GM18520 (cell line): ENCODE data around the gene PRRX2.
"Not testable (repeated sequence)": the region's sequence is repeated elsewhere in the genome, so short reads cannot be mapped to it uniquely, and the experiment has no call there.

Source experiments
- ATAC-seq: cut with Tn5 transposase; IDR thresholded peaks from one replicate; pipeline ENCODE4 v1.9.1; 2021; ENCODE audit not compliant: unreplicated experiment

The PRRX2 gene

DNA sequence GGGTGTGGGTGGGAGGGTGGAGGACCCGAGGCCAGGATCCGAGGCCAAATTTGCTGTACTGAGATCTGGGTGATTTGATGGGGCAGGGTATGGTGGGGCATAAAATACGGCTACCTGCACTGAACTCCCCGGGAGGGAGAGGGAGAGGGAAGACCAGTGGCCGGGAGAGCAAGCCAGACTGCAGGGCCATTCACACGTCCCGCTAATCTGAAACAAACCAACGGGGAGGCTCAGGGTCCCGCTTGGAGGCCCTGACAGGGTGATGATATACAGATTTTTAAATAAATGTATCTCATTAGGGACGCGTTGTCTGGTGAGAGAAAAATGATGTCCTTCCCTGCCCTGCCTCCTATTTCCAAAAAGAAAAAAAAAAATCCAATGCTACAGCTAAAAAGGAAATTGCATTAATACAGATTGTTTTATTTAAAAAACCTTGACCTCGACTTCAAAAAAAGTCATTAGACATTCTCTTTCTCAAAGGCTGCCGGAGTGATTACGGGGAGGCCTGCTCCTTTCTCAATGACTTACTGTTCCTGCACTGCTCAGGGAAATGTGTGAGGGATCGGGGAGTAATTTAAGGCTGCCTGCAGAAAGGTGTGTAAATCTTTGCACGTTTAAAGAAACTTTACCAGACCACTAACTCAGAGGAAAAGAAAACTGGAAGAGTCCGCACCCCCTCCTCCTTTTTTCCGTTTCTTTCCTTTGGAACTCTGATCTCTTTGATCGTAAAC is 11.5 kb upstream of the PRRX2 start:
- ATAC-seq, result no peak

DNA sequence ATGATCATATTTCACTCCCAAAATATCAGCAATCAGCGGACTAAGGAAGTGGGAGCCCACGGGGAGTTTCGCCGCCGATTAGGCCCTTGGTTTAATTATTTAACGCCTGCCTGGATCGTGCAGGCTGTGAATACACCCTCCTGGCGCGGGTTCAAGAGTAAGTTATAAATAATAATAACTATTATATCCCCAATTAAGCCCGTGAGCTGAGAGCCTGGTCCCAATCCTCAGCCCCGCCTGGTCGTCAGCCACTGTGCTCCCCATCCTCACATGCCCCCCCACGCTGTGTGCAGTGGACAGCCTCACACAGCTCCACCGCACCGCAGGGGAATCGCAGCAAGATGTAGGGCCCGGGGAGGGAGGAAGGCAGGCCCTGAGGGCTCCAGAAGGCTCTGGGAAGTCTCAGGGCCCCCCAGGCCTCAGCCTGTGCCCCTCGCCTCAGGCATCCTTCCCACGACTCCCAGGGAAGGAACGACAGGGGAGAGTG is 10.8 kb upstream of the PRRX2 start:
- no peak for ATAC-seq

DNA sequence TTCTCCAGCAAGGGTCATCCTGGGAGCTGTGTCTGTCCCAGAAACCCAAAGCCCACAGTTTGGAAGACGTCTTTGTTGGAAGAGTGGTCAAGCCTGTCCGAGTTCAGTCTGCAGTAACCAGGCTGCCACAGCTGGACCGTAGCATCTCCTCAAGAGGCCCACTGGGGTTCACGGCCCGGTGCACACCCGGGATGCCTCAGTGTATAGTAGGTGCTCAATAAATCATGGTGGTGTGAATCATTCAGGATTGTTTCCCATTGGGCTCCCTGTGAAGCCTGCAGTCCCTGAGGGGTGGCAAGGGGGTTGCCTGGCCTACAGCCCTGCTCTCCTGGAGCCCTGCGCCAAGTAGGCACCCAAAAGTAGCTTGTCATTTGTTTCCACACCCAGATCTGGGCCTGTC is 10.3 kb upstream of the PRRX2 start:
- no peak for ATAC-seq

DNA sequence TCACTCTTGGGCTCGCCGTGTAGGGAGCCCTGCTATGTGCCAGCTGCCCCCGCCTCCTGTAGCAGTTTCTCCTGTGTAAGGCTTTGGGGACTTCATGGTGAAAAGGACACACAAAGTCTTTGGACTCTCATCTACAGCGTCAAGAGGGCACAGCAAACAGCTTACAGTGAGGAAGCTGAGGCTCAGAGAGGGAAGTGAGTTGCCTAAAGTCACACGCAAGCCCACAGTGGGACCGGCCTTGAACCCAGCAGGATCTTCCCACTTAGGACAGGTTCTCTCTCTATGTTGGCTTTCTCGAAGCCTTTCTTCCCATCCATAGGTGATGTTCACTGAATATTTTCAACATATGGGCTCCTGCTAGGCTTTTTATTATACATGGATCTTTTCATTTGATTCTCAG is 9.8 kb upstream of the PRRX2 start:
- no peak for ATAC-seq

DNA sequence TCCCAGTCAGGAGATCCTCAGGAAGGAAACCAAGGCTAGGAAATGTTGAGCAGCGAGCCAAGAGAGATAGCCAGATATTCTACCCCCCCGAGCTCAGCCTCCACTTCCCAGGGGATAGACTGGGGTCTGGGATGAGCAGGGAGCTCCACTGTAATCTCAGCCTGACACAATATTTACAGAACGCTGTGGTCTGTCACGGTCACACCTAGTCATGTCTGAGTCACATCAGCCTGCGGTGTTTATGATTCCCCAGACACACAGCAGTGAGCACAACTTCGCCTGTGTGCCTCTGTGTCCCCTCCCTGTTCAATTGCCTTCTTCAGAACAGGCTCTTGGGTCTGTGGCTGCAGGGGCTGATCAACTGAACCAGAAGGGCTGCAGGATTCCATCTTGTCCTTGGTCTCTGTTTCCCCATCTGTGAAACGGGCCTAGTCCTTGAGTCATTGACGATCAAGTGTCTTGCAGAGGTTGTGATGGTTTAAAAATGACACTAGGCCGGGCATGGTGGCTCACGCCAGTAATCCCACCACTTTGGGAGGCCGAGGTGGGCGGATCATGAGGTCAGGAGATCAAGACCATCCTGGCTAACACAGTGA is 8.6 kb upstream of the PRRX2 start:
- ATAC-seq, result no peak

DNA sequence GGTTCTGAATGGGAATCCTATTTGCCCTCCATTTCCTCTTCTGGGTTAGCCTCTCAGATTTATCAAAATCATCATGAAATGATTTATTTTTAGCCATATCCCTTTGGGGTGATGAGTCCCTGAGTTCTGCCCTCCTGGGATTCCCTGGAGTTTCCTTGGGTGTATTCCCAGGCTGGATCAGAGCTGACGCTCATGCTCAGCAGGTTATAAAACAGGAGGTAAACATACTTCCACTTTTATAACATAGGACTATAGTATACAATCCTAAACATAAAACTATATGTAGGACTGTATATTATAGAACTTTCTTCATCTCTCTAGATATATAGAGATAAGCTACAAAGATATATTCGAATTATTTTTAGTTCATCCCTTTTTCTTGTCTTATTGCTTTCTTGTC is 4.4 kb upstream of the PRRX2 start:
- no peak for ATAC-seq

DNA sequence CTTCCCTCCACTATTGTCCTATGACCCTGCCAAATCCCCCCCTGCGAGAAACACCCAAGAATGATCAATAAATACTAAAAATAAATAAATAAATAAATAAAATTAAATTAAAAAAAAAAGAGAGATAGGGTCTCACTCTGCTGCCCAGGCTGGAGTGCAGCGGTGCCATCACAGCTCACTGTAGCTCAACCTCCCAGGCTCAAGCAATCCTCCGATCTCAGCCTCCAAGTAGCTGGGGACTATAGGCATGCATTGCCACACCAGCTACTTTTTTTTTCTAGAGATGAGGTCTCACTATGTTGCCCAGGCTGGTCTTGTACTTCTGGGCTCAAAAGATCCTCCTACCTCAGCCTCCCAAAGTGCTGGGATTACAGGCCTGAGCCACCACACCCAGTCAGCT is 3.2 kb upstream of the PRRX2 start:
- ATAC-seq, result not testable (repeated sequence)

DNA sequence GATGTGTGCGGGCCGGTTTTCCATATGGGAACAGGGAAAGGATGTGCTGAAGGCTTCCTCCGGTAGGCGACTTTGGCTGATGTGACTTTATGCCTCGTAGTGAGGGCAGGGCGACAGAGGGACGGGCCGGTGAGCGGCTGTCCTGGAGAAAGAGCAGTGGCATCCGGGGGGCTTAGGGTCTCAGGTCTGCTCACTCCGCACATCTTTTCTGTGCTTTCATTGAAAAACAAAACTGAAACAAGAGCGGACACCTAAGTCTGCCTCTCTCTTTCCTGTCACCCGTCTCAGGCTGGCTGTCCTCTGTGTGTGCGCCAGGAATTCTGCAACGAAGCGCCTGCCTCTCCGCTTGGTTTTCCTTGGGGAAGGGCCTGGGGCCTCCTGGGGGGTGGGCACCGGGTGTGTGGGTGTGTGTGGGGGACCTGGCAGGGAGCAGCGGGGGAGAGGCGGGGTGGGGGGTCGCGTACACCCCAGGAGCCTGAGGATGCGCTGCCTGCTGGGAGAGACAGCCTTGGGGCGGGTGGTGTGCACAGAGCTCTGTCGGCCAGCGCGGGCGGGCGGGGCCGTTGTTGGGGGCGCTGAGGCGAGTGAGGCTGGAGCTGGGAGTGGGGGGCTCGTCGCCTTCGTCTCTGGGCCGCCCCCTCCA is 580 bp upstream of the PRRX2 start:
- ATAC-seq, result no peak

DNA sequence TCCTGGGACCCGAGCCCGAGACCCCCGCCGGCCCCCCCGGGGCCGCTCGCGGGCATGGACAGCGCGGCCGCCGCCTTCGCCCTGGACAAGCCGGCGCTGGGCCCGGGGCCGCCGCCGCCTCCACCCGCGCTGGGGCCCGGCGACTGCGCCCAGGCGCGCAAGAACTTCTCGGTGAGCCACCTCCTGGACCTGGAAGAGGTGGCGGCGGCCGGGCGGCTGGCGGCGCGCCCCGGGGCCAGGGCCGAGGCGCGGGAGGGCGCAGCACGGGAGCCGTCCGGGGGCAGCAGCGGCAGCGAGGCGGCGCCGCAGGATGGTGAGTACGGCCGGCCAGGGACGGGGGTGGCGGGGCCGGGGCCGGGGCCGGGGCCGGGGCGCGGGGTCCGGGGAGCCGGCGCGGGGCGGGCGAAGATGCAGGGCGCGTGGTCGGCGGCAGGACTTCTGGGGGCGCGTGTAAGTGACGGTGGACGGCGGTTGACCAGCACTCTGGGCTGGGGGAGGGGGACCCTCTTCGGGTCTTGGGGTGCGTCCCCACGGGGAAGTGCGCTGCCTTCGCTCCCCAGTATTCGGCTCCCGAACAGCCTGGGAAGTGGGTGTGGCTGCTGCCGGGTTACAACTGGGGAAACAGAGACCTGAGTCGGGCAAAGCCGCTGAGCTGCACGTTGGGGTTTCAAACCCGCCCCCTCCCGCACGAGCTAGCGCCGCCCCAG is 520 bp downstream of the PRRX2 start:
- no peak for ATAC-seq

DNA sequence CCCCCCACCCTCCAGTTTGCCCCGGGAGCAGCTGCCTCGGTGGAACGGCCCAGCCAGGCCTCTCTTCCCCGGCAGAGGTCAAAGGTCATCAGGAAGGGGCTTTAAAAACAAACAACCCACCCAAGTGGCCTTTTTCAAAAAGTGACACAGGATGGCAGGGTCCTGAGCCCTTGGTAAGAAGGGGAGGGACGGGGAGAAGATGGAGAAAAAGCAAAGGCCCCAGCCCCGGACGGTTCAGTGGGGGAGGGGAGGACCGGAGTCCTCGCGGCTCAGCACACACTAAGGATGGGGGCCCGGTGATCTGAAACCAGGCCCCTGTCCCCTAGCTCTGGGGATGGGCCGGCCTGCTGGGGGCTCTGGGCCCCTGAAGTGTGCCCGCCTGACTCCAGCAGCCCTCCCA is 1.1 kb downstream of the PRRX2 start:
- no peak for ATAC-seq

DNA sequence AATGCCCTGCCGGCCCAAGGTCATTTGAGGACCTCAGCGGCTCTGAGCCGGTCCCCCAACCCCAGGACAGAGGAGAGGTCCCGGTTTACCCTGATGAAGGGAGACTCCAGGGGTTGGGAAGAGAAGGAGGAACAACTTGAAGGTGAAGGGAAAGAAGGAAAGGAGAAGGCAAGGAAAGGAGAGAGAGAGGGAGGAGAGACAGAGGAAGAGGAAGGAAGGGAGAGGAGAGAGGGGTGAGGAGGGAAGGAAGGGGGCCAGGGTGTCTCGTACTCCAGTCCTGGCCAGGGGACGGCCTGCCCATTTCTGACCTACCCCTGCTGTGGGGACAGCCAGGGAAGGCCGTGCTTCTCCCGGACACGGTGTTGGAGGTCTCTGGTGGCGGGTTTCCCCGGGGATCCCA is 1.9 kb downstream of the PRRX2 start:
- no peak for ATAC-seq

DNA sequence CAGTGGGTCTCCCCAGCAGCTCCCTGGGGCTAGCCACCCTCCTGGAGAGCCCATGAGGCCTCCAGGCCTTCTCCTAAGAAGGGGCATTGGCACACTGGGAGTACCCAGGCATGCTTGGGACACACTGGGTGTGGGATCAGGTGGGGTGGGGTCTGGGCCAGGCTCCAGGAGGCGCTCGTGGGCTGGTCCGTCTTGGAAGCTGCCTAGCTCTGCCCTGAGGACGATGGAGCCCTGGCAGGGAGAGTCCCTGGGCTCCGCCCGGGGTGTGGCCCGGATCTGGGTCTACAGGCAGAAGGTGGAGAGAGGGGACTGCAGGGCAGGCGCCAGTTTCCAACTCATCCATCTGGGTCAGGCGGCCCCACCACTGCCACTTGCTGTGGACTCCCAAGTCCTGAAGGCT is 2.4 kb downstream of the PRRX2 start:
- ATAC-seq, result no peak

DNA sequence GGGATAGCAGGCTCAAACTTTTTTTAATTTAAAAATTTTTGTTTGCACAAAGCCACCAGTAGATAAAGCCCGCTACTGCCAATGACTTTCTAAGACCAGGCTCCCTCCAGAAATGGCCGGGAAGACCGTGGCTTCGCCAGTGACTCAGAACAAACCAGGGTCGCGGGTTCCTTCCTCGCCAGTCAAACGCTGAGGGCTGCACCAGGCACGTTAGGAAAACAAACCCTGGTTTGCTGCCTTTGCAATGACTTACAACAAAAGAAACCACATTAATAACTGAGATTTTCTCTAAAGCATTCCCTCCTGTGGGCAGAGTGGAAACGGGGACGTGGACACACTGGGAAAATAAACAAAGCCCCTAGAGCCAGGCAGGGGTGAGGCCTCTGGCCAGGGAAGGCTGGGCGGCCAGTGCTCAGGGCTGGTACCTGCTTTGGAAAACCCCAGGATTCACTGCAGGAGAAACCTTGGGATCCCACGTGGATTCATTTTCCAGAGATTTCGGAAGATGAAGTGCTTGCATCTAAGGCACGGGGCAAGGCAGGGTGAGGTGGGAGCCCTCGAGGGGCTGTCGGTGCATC is 3.8 kb downstream of the PRRX2 start:
- no peak for ATAC-seq

DNA sequence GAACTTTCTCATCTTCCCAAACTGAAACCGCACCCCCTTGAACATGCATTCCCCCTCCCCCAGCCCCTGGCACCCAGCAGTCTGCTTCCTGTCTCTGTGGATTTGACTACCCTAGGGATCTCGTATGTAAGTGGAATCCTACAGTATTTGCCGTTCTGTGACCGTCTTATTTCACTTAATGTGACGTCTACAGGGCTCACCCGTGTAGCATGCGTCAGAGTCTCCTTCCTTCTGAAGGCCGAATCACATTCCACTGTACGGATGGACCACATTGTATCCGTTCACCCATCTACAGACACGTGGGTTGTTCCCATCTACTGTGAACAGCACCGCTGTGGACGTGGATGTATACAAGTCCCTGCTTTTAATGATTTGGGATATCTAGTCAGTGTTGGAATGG is 4.5 kb downstream of the PRRX2 start:
- ATAC-seq, result no peak

DNA sequence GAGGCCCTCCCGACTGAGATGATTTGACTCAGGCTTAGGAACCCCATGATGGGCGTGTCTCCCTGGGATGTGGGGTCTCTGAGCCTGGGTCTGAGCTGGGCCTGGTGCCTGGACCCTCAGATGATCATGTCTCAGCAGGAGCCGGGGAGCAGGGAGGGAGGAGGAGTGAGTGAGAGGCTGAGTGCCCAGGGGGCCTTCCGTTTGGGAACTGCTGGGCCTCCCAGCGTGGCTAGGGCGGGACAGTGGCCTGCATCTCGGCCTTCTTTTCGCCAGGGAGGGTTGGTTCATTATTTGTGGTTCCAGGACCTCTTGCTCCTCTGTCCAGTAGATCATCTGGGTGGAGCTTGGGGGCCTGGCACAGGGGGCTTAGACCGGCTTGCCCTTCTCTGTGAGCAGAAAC is 5.6 kb downstream of the PRRX2 start:
- ATAC-seq, result no peak

DNA sequence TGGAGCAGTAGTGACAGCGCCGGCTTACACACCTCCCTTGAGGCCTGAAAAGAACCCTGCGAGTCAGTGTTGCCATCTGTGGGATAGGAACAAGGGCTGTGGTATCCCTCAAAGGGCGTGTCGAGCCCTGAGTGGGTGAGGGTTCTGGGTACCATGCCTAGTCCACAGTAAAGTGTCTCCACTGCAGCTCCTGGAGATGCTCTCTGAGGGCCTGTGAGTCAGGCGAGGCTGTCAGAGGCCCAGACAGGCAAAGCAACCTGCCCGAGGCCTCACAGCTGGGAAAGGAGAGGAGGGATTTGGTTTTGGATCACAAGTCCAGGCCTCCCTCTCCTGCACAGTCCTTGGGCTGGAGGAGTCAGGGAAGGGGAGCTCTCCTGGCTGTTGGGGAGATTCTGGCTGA is 6.1 kb downstream of the PRRX2 start:
- no peak for ATAC-seq

DNA sequence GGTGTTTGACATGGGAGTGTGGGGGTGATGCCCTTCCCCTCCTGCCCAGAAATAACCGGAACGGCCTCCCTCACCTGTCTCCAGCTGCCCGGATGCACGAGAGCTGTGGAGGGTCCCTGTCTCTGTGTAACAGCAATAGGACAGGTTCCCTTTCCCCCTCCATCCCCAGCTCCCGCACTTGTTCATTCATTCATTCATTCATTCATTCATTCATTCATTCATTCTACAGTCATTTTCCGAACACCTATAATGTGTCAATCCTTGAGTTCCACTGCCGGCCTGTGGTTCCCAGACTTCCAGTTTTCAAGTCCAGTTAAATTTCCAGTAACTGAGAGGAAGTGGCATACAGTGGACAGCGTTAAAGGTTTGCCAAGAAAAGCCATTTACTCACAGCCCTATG is 7.3 kb downstream of the PRRX2 start:
- ATAC-seq, result no peak

DNA sequence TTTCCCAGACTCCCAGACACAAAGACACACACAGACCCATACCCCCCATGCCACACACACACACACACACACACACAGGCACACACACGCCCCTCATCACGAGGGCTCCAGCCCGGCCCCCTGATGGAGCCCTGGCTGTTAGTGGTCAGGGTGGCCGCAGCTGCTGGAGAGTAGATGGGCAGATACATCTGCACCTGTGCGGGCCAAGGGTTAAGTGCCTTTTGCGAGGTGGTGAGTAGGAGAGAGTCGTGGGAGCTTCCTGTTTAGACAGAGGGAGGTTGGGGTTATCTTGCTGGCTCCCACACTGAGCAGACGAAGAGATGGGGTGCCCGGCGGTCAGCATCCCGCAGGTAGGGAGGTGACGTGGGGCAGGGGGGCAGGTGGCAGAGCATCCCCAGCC is 8.2 kb downstream of the PRRX2 start:
- no peak for ATAC-seq

DNA sequence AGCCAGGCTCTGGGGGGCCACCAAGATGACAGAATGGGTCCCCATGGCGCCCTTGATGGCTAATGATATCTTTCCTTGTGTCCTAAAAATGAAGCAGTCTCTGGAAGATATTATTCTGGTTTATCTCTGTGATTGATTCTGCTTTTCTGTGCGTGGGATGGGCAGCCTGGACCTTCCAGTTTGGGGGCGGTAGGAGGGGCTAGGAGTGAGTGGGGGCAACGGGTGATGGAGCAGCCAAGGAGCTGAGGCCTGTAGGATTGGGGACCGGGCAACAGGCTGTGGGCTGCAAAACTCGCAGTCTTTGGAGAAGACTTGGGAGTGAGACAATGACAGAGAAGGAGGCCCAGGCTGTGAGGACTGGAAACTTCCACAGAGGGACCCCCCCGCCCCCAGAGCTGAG is 8.8 kb downstream of the PRRX2 start:
- ATAC-seq, result no peak

DNA sequence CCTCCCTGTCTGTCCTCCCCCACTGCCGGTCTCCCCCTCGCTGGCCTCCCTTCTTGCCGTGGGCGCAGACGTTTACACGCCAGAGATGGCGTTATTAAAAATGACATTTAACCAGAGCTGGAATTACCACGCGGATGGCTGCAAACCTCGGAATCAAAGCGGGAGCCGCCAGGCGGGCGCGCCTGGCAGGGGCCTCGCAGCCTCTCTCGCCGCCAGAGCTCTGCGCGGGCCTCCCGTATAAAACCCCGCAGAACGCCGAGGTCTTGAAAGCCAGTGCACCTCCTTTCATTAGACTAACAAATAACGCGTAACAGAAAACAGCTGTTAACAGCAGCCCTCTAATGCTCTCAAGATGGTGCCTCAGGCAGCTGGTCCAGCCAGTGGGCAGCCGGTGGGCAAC is 10.2 kb downstream of the PRRX2 start:
- no peak for ATAC-seq

DNA sequence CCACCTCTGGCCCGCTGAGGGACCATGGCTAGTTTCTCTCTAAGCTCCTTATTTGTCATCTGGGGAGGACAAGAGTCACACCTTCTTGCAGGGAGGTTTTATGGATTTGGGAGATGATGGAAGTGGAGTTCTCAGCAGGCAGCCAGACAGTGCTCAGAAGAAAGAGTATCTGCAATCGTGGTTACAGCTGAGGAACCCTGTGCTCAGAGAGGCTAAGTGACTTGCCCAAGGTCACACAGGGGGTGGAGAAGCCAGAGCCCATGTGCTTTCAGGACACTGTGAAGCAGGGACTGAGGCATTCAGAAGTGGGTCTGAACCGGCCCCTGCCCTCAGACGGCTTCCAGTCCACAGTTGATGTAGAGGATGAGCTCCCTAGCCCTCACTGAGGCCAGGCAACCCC is 10.8 kb downstream of the PRRX2 start:
- no peak for ATAC-seq

DNA sequence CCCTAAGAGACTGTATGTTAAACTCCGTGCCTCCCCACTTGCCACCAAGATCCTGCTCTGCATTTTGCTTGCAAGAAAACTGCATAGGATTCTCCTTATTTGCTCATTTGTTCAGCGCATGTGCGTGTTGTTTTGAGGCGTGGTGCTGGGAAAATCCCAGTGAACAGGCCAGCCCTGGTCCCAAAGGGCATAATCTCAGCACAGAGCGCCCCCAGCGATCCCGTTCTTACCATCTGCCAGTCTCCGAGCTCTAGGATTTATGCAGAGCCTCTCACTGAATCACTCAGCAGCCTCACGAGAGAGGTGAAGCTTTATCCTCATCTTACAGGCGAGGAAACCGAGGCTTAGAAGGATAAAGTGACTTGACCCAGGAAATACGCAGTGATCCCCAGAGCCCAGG is 11.5 kb downstream of the PRRX2 start:
- no peak for ATAC-seq
